Measurements from ENCODE around the gene DPYD. TPM values are rescaled to one million over a fixed set of nuclear protein-coding genes. Genes with fewer than 3 reads are reported as not detected.
A peak's percentile ranks its signal among the peaks of the same experiment; 100 is the strongest.

The DPYD gene
- total and polyA plus RNA-seq, 10 of the 15 experiments (the other 5 are each of a cell fraction or from before 2014, with no cell fraction given) = 5.7 to 23.8 (median 10.2) TPM

DNA sequence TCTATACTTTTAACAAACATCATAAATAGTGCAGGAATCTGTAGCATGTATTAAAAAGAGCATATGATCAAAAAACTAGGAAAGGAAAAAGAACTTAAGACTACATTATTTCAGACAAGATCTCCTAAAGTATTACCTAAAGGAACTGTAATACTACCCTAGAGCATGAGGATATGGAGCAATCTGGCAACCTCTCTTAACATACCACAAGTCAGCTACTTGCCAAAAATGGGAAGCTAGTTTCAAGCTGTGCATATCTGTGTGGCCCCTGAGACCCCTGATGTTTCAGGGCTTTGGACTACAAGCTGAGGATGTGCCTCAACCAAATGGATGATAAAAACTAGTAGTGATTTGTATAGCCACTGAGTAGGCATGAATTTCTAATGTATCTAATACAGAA, 673.6 kb downstream of the DPYD start:
- BruUV-seq (replicated peaks) = no TSS peak
- Histone ChIP-seq H3K9ac (ENCODE audit: control insufficient read depth, insufficient read depth, low read length) (no peak overlapping the region), H3K4me1 (ENCODE audit: control insufficient read depth, insufficient read depth, low read length) (no peaks in the 10 kb centered on the region), H3K36me3 (ENCODE audit: control insufficient read depth in 2 of 2, insufficient read depth in 2 of 2, low read length in 1 of 2) (no peaks in the 10 kb centered on the region), H3K9me3 (replicated peaks; ENCODE audit: control insufficient read depth, insufficient read depth, low read length) (no peaks in the 10 kb centered on the region; the same call in 2 of the 3 replicates), H3K79me2 (ENCODE audit: control insufficient read depth, insufficient read depth, low read length) (no peaks in the 10 kb centered on the region), H3K4me3 (no peak overlapping the region), H3K27ac (ENCODE audit: control insufficient read depth, insufficient read depth) (no peak overlapping the region), H3K4me2 (ENCODE audit: control insufficient read depth, insufficient read depth) (no peak overlapping the region), H4K20me1 (ENCODE audit: control insufficient read depth, insufficient read depth) (no peaks in the 10 kb centered on the region), H2AFZ (ENCODE audit: control insufficient read depth, low read depth, low read length) (no peak overlapping the region), H3K27me3 (replicated peaks in 1 of 2; ENCODE audit: control insufficient read depth in 2 of 2, insufficient read depth in 2 of 2, low read length in 1 of 2) (no peaks in the 10 kb centered on the region)
- in situ Hi-C loops (cut with MboI) = no loop called here
- TF ChIP-seq ZSCAN29 (IDR thresholded peaks at IDR 0.05) = no peak
- FAIRE-seq = no peak
- ChIA-PET CTCF (interaction anchor here (1.1 to 1.5 kb wide), 2 partner anchors 82 to 278 kb away, joined by 3 to 13 read pairs; no protein-coding TSS in a partner anchor), POLR2A (no interaction called here), SMC1A (ENCODE audit: uncharacterized antibody, unreplicated experiment) (interaction anchor here (1.0 to 1.4 kb wide), 3 partner anchors 101 to 278 kb away, joined by 3 to 4 read pairs (median 4); no protein-coding TSS in a partner anchor), RAD21 (ENCODE audit: unreplicated experiment) (interaction anchor here (1.0 to 1.1 kb wide), 2 partner anchors 8 to 279 kb away, joined by 3 read pairs; no protein-coding TSS in a partner anchor)
- ATAC-seq = no peak
- intact Hi-C loops (cut with micrococcal nuclease; ENCODE audit: unreplicated experiment) = loop anchor here (10.0 kb wide), 1 partner anchor 282 kb away; no protein-coding TSS in a partner anchor
- no peak for DNase-seq (ENCODE audit: low read depth, low spot score)

DNA sequence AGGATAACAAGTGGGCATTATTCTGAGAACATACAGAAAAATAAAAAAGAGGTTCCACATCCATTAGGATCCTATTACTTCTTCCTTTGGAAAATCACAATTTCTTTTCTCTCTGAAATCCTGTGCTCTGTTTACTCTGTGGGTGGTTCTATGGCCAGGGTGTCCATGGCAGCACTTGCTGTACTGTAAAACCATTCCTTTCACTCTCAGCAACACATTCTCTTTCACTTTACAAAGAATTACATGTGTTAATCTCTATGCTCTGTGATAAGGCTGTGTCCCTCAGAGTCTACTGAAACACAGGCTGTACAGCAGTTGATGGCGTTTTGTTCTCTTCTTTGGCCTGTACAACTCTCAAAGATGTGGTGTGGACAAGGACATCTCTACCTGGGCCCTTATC, 675.2 kb downstream of the DPYD start:
- SMC1A ChIA-PET (ENCODE audit: uncharacterized antibody, unreplicated experiment) = interaction anchor here (2.6 to 2.7 kb wide), 2 partner anchors 9 to 107 kb away, joined by 17 to 25 read pairs; no protein-coding TSS in a partner anchor
- in situ Hi-C loops (cut with MboI) = no loop called here

More for the DNA sequence above, 675.2 kb downstream of the DPYD start:
- H4K20me1 ChIP-seq (ENCODE audit: control insufficient read depth, insufficient read depth) = no peaks in the 10 kb centered on the region
- ChIA-PET RAD21 (ENCODE audit: unreplicated experiment) (interaction anchor here (1.5 to 1.8 kb wide), 2 partner anchors 107 to 177 kb away, joined by 3 to 6 read pairs; no protein-coding TSS in a partner anchor), CTCF (interaction anchor here (1.3 to 2.9 kb wide), 4 partner anchors 280 to 807 kb away, joined by 3 to 46 read pairs (median 8); no protein-coding TSS in a partner anchor), POLR2A (no interaction called here)
- DNase-seq (ENCODE audit: low read depth, low spot score) = no peak
- H3K79me2 ChIP-seq (ENCODE audit: control insufficient read depth, insufficient read depth, low read length) = no peaks in the 10 kb centered on the region
- no peaks in the 10 kb centered on the region for H3K4me1 ChIP-seq (ENCODE audit: control insufficient read depth, insufficient read depth, low read length)
- H3K9me3 ChIP-seq (replicated peaks; ENCODE audit: control insufficient read depth, insufficient read depth, low read length) = no peaks in the 10 kb centered on the region; the same call in 2 of the 3 replicates
- TF ChIP-seq MTA3 (IDR thresholded peaks at IDR 0.05; ENCODE audit: borderline replicate concordance, low read length) = no peak
- no peak for FAIRE-seq
- H2AFZ ChIP-seq (ENCODE audit: control insufficient read depth, low read depth, low read length) = no peak overlapping the region
- no peak overlapping the region for H3K9ac ChIP-seq (ENCODE audit: control insufficient read depth, insufficient read depth, low read length)
- no peak overlapping the region for H3K27ac ChIP-seq (ENCODE audit: control insufficient read depth, insufficient read depth)
- ATAC-seq = peak; percentile 84
- no peak overlapping the region for H3K4me3 ChIP-seq
- 0% methylated on average over 1 of the region's 1 CpG for WGBS (ENCODE audit: insufficient coverage, insufficient replicate concordance, low lambda C conversion rate, missing lambda C conversion rate)
- intact Hi-C loops (cut with micrococcal nuclease; ENCODE audit: unreplicated experiment) = loop anchor here (2.0 to 10.0 kb wide), 2 partner anchors 279 to 281 kb away; no protein-coding TSS in a partner anchor
- H3K27me3 ChIP-seq (replicated peaks in 1 of 2; ENCODE audit: control insufficient read depth in 2 of 2, insufficient read depth in 2 of 2, low read length in 1 of 2) = no peaks in the 10 kb centered on the region
- BruUV-seq (replicated peaks) = no TSS peak
- H3K4me2 ChIP-seq (ENCODE audit: control insufficient read depth, insufficient read depth) = no peak overlapping the region
- no peaks in the 10 kb centered on the region for H3K36me3 ChIP-seq (ENCODE audit: control insufficient read depth in 2 of 2, insufficient read depth in 2 of 2, low read length in 1 of 2)

Measured in GM12878 (cell line).